ENCODE data around the gene PDCD11. TPM values are rescaled to one million over a fixed set of nuclear protein-coding genes. Genes with fewer than 3 reads are reported as not detected.
A peak's percentile ranks its signal among the peaks of the same experiment; 100 is the strongest.

Gene PDCD11
- total RNA-seq, 4 donors from 2014 or later: 26.4 to 38.3 (median 29.3) TPM

DNA sequence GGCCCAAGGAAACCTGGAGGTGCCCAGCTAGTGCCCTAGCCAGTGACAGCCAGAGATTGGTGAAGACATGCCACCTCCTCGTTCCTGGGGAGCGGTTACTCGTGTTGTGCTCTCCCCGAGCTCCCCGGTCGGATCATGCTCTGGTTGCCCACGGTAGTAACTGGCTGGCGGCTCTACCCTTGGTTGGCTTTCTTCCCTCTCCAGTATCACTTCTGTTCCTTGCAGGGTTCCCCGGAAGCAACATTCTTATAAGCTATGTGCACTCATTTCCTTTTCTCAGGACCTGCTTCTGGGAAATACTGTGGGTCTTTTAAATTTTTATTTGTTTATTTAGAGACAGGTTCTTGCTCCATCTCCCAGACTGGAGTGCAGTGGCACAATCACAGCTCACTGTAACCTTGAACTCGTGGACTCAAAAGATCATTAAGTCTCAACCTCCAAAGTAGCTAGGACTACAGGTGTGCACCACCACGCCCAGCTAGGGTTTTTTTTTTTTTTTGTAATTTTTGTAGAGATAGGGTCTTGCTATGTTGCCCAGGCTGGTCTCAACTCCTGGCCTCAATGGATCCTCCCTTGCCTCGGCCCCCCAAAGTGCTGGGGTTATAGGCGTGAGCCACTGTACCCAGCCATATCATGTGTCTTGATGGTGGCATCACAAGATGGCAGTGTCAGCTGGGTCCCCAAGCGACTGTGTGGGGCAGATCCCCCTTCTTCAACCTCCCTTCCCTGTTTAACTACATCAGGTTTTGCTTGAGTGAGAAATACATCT, 69.2 kb downstream of the PDCD11 start:
- no peak for DNase-seq (ENCODE audit: low spot score in 2 of 2)
- Histone ChIP-seq H3K36me3 (no peaks in the 10 kb centered on the region), H3K4me1 (no peaks in the 10 kb centered on the region), H3K9me3 (no peaks in the 10 kb centered on the region), H3K27ac (no peak overlapping the region), H3K4me3 (no peak overlapping the region), H3K27me3 (no peaks in the 10 kb centered on the region)
- TF ChIP-seq EP300 (IDR thresholded peaks at IDR 0.05): no peak
- TF ChIP-seq POLR2AphosphoS5 (IDR thresholded peaks at IDR 0.05): no peak
- no peak for TF ChIP-seq POLR2A (IDR thresholded peaks at IDR 0.05)
- no peak for TF ChIP-seq CTCF (IDR thresholded peaks at IDR 0.05)
- WGBS: 86% methylated on average over 14 of the region's 14 CpGs

- H3K27me3 ChIP-seq: no peaks in the 10 kb centered on the region
- no peak overlapping the region for H3K27ac ChIP-seq
- no peaks in the 10 kb centered on the region for H3K9me3 ChIP-seq
- no peak overlapping the region for H3K4me3 ChIP-seq
- no peak for DNase-seq (ENCODE audit: low spot score in 2 of 2)
- no peaks in the 10 kb centered on the region for H3K36me3 ChIP-seq
- TF ChIP-seq POLR2AphosphoS5 (IDR thresholded peaks at IDR 0.05): no peak
- no peak for TF ChIP-seq POLR2A (IDR thresholded peaks at IDR 0.05)
- TF ChIP-seq CTCF (IDR thresholded peaks at IDR 0.05): no peak
- TF ChIP-seq EP300 (IDR thresholded peaks at IDR 0.05): no peak
- peaks cover 5% of the 10 kb centered on the region for H3K4me1 ChIP-seq
- 86% methylated on average over 3 of the region's 3 CpGs for WGBS
Observed at GRCh38 chr10:103466734-103467133, 70.3 kb downstream of the PDCD11 start.

GRCh38 chr10:103467406-103467805, 71.0 kb downstream of the PDCD11 start:
- no peaks in the 10 kb centered on the region for H3K9me3 ChIP-seq
- H3K27me3 ChIP-seq: no peaks in the 10 kb centered on the region
- peaks cover 8% of the 10 kb centered on the region for H3K4me1 ChIP-seq
- H3K27ac ChIP-seq: no peak overlapping the region
- TF ChIP-seq POLR2AphosphoS5 (IDR thresholded peaks at IDR 0.05): no peak
- no peak for TF ChIP-seq CTCF (IDR thresholded peaks at IDR 0.05)
- no peak for TF ChIP-seq POLR2A (IDR thresholded peaks at IDR 0.05)
- TF ChIP-seq EP300 (IDR thresholded peaks at IDR 0.05): no peak
- DNase-seq (ENCODE audit: low spot score in 2 of 2): no peak
- 92% methylated on average over 7 of the region's 7 CpGs for WGBS
- no peak overlapping the region for H3K4me3 ChIP-seq
- no peaks in the 10 kb centered on the region for H3K36me3 ChIP-seq

DNA sequence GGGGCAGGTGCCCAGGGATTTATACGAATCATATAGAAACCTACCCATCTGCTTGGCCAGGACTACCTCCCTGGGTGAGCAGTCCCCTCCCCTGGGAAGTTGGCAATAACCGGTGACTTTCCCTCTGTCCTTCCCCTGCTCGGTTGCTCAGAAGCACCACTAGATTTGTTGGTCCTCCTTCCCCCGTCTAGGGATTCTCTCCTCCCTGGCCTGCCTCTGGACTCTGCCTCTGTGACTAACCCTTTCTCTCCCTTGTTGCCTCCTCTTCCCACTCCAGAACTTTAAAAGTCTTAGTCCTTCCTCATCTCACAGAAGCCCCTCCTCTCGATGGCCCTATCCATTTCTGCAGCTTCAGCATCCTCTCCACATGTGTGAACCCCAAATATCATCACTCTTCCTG, 72.8 kb downstream of the PDCD11 start:
- no peak overlapping the region for H3K27ac ChIP-seq
- DNase-seq (ENCODE audit: low spot score in 2 of 2): no peak
- TF ChIP-seq EP300 (IDR thresholded peaks at IDR 0.05) (no peak), POLR2A (IDR thresholded peaks at IDR 0.05) (no peak), POLR2AphosphoS5 (IDR thresholded peaks at IDR 0.05) (no peak), CTCF (IDR thresholded peaks at IDR 0.05) (no peak)
- H3K9me3 ChIP-seq: no peaks in the 10 kb centered on the region
- H3K27me3 ChIP-seq: no peaks in the 10 kb centered on the region
- no peaks in the 10 kb centered on the region for H3K36me3 ChIP-seq
- no peak overlapping the region for H3K4me3 ChIP-seq
- H3K4me1 ChIP-seq: peaks cover 8% of the 10 kb centered on the region
- WGBS: 56% methylated on average over 5 of the region's 5 CpGs

GRCh38 chr10:103470761-103471653, 74.6 kb downstream of the PDCD11 start:
- Histone ChIP-seq H3K36me3 (no peaks in the 10 kb centered on the region), H3K4me1 (peaks cover 8% of the 10 kb centered on the region), H3K4me3 (no peak overlapping the region), H3K9me3 (no peaks in the 10 kb centered on the region), H3K27me3 (no peaks in the 10 kb centered on the region), H3K27ac (peak overlapping the region; percentile 64)
- WGBS: 64% methylated on average over 14 of the region's 14 CpGs
- DNase-seq (ENCODE audit: low spot score in 2 of 2): no peak
- TF ChIP-seq POLR2A (IDR thresholded peaks at IDR 0.05): no peak
- TF ChIP-seq CTCF (IDR thresholded peaks at IDR 0.05): no peak
- no peak for TF ChIP-seq POLR2AphosphoS5 (IDR thresholded peaks at IDR 0.05)
- no peak for TF ChIP-seq EP300 (IDR thresholded peaks at IDR 0.05)

All from suprapubic skin (tissue), 4 donors.